Measurements from ENCODE around the gene RALGAPA2. TPM values are rescaled to one million over a fixed set of nuclear protein-coding genes. Genes with fewer than 3 reads are reported as not detected.

RALGAPA2 gene
- total and polyA plus RNA-seq, 2 of the 13 experiments (the other 11 are each of a cell fraction or from before 2014, with no cell fraction given), result 13.8 to 17.7 TPM

GRCh38 chr20:20411402-20411801 is 301.0 kb downstream of the RALGAPA2 start:
- no peaks in the 10 kb centered on the region for H3K9me3 ChIP-seq (ENCODE audit: low read length)
- DNase-seq (ENCODE audit: low spot score) (no peak), ATAC-seq (no peak), FAIRE-seq (no peak)
- no peak overlapping the region for H3K9ac ChIP-seq (ENCODE audit: insufficient read depth, low read depth, low read length)
- no peaks in the 10 kb centered on the region for H3K79me2 ChIP-seq (ENCODE audit: insufficient read depth, low read length)
- no peak overlapping the region for H3K27ac ChIP-seq (ENCODE audit: extremely low read length, insufficient read depth, low read length)
- intact Hi-C loops (cut with micrococcal nuclease; ENCODE audit: unreplicated experiment), result no loop called here
- CTCF ChIA-PET (ENCODE audit: low intra/inter-chr PET ratio, low total read pairs), result no interaction called here
- H3K4me3 ChIP-seq (replicated peaks in 1 of 3; ENCODE audit: insufficient read depth in 1 of 3, low read depth in 2 of 3, low read length in 3 of 3), result no peak overlapping the region
- no peaks in the 10 kb centered on the region for H4K20me1 ChIP-seq (ENCODE audit: insufficient read depth, low read length)
- peaks cover 2 to 4% of the 10 kb centered on the region in 2 experiments; a peak in 3 of 5 replicates for H3K36me3 ChIP-seq (replicated peaks in 1 of 2; ENCODE audit: control insufficient read depth in 1 of 2, insufficient read depth in 2 of 2, low read length in 2 of 2)
- in situ Hi-C loops (cut with HindIII; ENCODE audit: extremely low pct_ligation_motif_present, low pct_unique_long_range_greater_than_20kb), result no loop called here
- TF ChIP-seq TFDP1 (CRISPR knock-in tag; IDR thresholded peaks at IDR 0.05; ENCODE audit: borderline replicate concordance), result no peak
- no peak overlapping the region for H3K4me2 ChIP-seq (ENCODE audit: low read depth, low read length)
- no peaks in the 10 kb centered on the region for H3K27me3 ChIP-seq (ENCODE audit: control insufficient read depth in 1 of 2, insufficient read depth in 2 of 2, low read length in 2 of 2)
- no peaks in the 10 kb centered on the region for H3K4me1 ChIP-seq (ENCODE audit: insufficient read depth, low read length)
- H2AFZ ChIP-seq (ENCODE audit: low read length), result no peak overlapping the region
- WGBS (ENCODE audit: low lambda C conversion rate), result 94% methylated on average over 12 of the region's 12 CpGs
- no TSS peak for BruUV-seq (replicated peaks)
- POLR2A ChIA-PET, result no interaction called here

DNA sequence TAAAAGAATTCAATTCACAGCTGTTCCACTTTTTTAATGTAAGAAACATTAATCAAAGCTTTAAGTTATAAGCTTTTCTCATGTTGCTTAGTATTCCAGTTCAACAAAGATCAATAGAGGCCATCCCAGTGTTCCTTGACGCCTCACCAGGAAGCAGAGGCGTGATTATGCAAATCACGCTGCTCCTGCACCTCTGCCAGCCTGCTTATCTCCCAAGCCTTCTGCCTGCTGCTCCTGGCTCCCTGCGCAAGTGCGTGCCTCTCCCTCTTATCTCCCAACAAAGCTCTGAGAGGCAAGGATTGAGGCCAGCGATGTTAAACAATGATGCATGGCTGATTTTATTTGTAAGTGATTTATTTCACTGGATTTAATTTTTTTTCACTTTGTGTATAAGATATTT is 301.8 kb downstream of the RALGAPA2 start:
- H3K27ac ChIP-seq (ENCODE audit: extremely low read length, insufficient read depth, low read length), result no peak overlapping the region
- FAIRE-seq, result no peak
- H3K9ac ChIP-seq (ENCODE audit: insufficient read depth, low read depth, low read length), result no peak overlapping the region
- H3K27me3 ChIP-seq (ENCODE audit: control insufficient read depth in 1 of 2, insufficient read depth in 2 of 2, low read length in 2 of 2), result no peaks in the 10 kb centered on the region
- POLR2A ChIA-PET, result no interaction called here
- no peaks in the 10 kb centered on the region for H3K79me2 ChIP-seq (ENCODE audit: insufficient read depth, low read length)
- H3K4me3 ChIP-seq (replicated peaks in 1 of 3; ENCODE audit: insufficient read depth in 1 of 3, low read depth in 2 of 3, low read length in 3 of 3), result no peak overlapping the region
- no peaks in the 10 kb centered on the region for H4K20me1 ChIP-seq (ENCODE audit: insufficient read depth, low read length)
- intact Hi-C loops (cut with micrococcal nuclease; ENCODE audit: unreplicated experiment) (no loop called here), in situ Hi-C loops (cut with HindIII; ENCODE audit: extremely low pct_ligation_motif_present, low pct_unique_long_range_greater_than_20kb) (no loop called here)
- WGBS (ENCODE audit: low lambda C conversion rate), result 94% methylated on average over 6 of the region's 6 CpGs
- no peaks in the 10 kb centered on the region for H3K4me1 ChIP-seq (ENCODE audit: insufficient read depth, low read length)
- TF ChIP-seq, protein P1, sequence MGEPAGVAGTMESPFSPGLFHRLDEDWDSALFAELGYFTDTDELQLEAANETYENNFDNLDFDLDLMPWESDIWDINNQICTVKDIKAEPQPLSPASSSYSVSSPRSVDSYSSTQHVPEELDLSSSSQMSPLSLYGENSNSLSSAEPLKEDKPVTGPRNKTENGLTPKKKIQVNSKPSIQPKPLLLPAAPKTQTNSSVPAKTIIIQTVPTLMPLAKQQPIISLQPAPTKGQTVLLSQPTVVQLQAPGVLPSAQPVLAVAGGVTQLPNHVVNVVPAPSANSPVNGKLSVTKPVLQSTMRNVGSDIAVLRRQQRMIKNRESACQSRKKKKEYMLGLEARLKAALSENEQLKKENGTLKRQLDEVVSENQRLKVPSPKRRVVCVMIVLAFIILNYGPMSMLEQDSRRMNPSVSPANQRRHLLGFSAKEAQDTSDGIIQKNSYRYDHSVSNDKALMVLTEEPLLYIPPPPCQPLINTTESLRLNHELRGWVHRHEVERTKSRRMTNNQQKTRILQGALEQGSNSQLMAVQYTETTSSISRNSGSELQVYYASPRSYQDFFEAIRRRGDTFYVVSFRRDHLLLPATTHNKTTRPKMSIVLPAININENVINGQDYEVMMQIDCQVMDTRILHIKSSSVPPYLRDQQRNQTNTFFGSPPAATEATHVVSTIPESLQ (CRISPR knock-in tag; conservative IDR thresholded peaks at IDR 0.05), result no peak
- TF ChIP-seq TBP (CRISPR knock-in tag; IDR thresholded peaks at IDR 0.05), result no peak
- no peak overlapping the region for H2AFZ ChIP-seq (ENCODE audit: low read length)
- no peak for DNase-seq (ENCODE audit: low spot score)
- no peak for ATAC-seq
- BruUV-seq (replicated peaks), result no TSS peak
- H3K4me2 ChIP-seq (ENCODE audit: low read depth, low read length), result no peak overlapping the region
- no peaks in the 10 kb centered on the region for H3K9me3 ChIP-seq (ENCODE audit: low read length)
- CTCF ChIA-PET (ENCODE audit: low intra/inter-chr PET ratio, low total read pairs), result no interaction called here
- peaks cover 2 to 4% of the 10 kb centered on the region in 2 experiments; a peak in 3 of 5 replicates for H3K36me3 ChIP-seq (replicated peaks in 1 of 2; ENCODE audit: control insufficient read depth in 1 of 2, insufficient read depth in 2 of 2, low read length in 2 of 2)

Measured in HepG2 (cell line).